Adrenal gland (tissue), 12 donors: ENCODE results near the gene RMDN3. TPM values are rescaled to one million over a fixed set of nuclear protein-coding genes. Genes with fewer than 3 reads are reported as not detected.

ENCODE experiments used
- DNase-seq, 7 donors: peaks; one replicate each; pipeline ENCODE4 v3.0.0-alpha.2; 2019 to 2020
- H3K27ac ChIP-seq, 5 donors: fragments of 200-600 bp; sonication (generic) in 4 of 5; 1 replicate in 3 of 5; 2 replicates in 2 of 5; pipeline versions ENCODE4 v1.5.1 to v1.8.0; 2016 to 2020; ENCODE audit warnings: mild to moderate bottlenecking in 1 of 5
- H3K27me3 ChIP-seq: fragments of 200-600 bp; 2 replicates; pipeline ENCODE4 v1.8.0; 2021
- H3K36me3 ChIP-seq, 2 donors: fragments of 200-600 bp; replicated peaks in 1 of 2; 1 replicate in 1 of 2; 2 replicates in 1 of 2; pipeline versions ENCODE4 v1.5.1 to v1.8.0; 2018 to 2022
- H3K4me1 ChIP-seq, 2 donors: fragments of 200-600 bp; replicated peaks in 1 of 2; 1 replicate in 1 of 2; 2 replicates in 1 of 2; pipeline versions ENCODE4 v1.5.1 to v1.8.0; 2018 to 2021
- H3K4me3 ChIP-seq, 4 donors: fragments of 200-600 bp; sonication (generic) in 3 of 4; one replicate each; pipeline ENCODE4 v1.5.1; 2016 to 2018
- H3K9me3 ChIP-seq, 3 donors: fragments of 200-600 bp; sonication (generic) in 1 of 3; replicated peaks in 1 of 3; 1 replicate in 2 of 3; 2 replicates in 1 of 3; pipeline versions ENCODE4 v1.5.1 to v1.8.0; 2016 to 2021
- POLR2A ChIP-seq, 2 donors: fragments of 450-650 bp; IDR thresholded peaks; one replicate each; pipeline ENCODE4 v1.6.1; 2017; ENCODE audit warnings: antibody characterized with exemption in 2 of 2, mild to moderate bottlenecking in 2 of 2, moderate library complexity in 1 of 2
- WGBS, 4 donors: extraction: QIAGEN DNeasy Blood & Tissue Kit in 2 of 4; methylation state at CpG; one replicate each; pipeline versions ENCODE4 v1.1.5 to v1.1.7; 2013 to 2017; 5-methylcytosine and 5-hydroxymethylcytosine counted together
- intact Hi-C, 2 donors: fragments of 100-400 bp; cut with DNase I; formaldehyde crosslinking; loops; one replicate each; pipeline versions ENCODE4 v1.14.1 to v1.15.0; 2022 to 2023
- polyA plus RNA-seq, 3 donors: library from polyadenylated mRNA; stranded (reverse); fragments of 200-250 nt in 2 of 3; fragments of 350-450 nt in 1 of 3; fragmentation: Illumina TruSeq in 1 of 3; extraction: RNeasy Lipid Tissue Mini Kit (QIAGEN cat#74804) in 1 of 3; gene quantifications; one replicate each; pipeline ENCODE4 v1.2.3, GENCODE V29; 2013 to 2014
- total RNA-seq, 9 donors: library from RNA; depleted of rRNA in 4 of 9; stranded (reverse); fragments of >200 nt in 4 of 9; fragments of 120-200 nt in 1 of 9; fragmentation: NEBNext Ultra II Directional in 1 of 9; extraction: Animal tissue kit (Norgen Biotek cat#: 25700) in 1 of 9; gene quantifications; one replicate each; pipeline versions ENCODE4 v1.1.0 to v1.2.4, GENCODE V29; 2013 to 2023
- TF ChIP-seq, protein P1 (sequence below), 6 experiments: fragments of 450-650 bp in 4 of 6; fragments of 200-600 bp in 2 of 6; sonication (generic) in 1 of 6; IDR thresholded peaks; 1 replicate in 5 of 6; 2 replicates in 1 of 6; pipeline versions ENCODE4 v1.5.1 to v1.8.0; 2016 to 2021; ENCODE audit warnings: antibody characterized with exemption in 6 of 6, mild to moderate bottlenecking in 2 of 6, moderate library complexity in 1 of 6
- donor health status: healthy with polysubstance abuse.
- donor health status: Bipolar disorder and iron deficiency.
- donor health status: DM: yes; HTN: yes; CAD: no.
- donor health status: DM: no; HTN: no; CAD: no.
- donor health status: DM: no; HTN: no; CAD: no.
- donor health status: DM: yes; HTN: yes; CAD: no.

Gene RMDN3
- total and polyA plus RNA-seq, 12 donors: 19.2 to 50.1 (median 32.5) TPM

DNA sequence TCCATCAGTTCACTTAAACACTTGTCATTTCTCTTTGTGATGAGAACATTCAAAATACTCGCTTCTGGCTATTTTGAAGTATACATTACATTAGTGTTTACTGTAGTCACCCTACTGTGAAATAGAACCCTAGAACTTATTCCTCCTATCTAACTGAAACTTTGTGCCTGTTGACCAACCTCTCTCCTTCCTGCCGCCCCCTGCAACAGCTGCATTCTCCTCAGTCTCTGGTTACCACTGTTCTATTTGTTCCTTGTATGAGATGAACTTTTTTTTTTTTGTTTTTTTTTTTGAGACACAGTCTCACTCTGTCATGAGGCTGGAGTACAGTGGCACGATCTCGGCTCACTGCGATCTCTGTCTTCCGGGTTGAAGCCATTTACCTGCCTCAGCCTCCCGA is 57.1 kb downstream of the RMDN3 start:
- H3K9me3 ChIP-seq: no peaks in the 10 kb centered on the region
- WGBS, 4 donors: 94 to 98% (median 96%) methylated on average over 7 of the region's 7 CpGs
- TF ChIP-seq, protein P1, sequence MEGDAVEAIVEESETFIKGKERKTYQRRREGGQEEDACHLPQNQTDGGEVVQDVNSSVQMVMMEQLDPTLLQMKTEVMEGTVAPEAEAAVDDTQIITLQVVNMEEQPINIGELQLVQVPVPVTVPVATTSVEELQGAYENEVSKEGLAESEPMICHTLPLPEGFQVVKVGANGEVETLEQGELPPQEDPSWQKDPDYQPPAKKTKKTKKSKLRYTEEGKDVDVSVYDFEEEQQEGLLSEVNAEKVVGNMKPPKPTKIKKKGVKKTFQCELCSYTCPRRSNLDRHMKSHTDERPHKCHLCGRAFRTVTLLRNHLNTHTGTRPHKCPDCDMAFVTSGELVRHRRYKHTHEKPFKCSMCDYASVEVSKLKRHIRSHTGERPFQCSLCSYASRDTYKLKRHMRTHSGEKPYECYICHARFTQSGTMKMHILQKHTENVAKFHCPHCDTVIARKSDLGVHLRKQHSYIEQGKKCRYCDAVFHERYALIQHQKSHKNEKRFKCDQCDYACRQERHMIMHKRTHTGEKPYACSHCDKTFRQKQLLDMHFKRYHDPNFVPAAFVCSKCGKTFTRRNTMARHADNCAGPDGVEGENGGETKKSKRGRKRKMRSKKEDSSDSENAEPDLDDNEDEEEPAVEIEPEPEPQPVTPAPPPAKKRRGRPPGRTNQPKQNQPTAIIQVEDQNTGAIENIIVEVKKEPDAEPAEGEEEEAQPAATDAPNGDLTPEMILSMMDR (IDR thresholded peaks at IDR 0.05): no peak
- no peak for TF ChIP-seq POLR2A (IDR thresholded peaks at IDR 0.05)
- no peaks in the 10 kb centered on the region for H3K36me3 ChIP-seq
- H3K4me3 ChIP-seq: no peak overlapping the region
- no peak for DNase-seq
- H3K27me3 ChIP-seq: no peaks in the 10 kb centered on the region
- H3K27ac ChIP-seq: no peak overlapping the region
- H3K4me1 ChIP-seq: peaks cover 14 to 16% of the 10 kb centered on the region in 2 donors
- intact Hi-C loops: loop anchor here in 1 of 2 donors (10.0 kb wide), 1 partner anchor 197 kb away; the partner anchor contains the start of gene VPS18

DNA sequence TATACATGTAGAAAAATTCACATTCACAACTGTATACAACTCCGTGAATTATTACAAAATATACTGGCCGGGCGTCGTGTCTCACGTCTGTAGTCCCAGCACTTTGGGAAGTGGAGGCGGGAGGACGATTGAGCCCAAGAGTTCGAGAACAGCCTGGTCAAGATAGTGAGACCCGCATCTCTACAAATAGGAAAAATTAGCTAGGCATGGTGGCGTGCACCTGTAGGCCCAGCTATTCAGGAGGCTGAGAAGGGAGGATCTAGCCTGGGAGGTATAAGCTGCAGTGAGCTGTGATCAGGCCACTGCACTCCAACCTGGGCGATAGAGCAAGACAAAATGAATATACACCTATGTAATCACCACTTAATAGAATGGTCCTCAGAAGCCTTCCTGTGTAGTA is 58.8 kb downstream of the RMDN3 start:
- Histone ChIP-seq H3K27me3 (no peaks in the 10 kb centered on the region), H3K4me1 (peaks cover 14 to 16% of the 10 kb centered on the region in 2 donors), H3K4me3 (no peak overlapping the region), H3K9me3 (no peaks in the 10 kb centered on the region), H3K27ac (no peak overlapping the region), H3K36me3 (no peaks in the 10 kb centered on the region)
- no peak for DNase-seq
- WGBS, 4 donors: 85 to 90% (median 88%) methylated on average over 11 of the region's 11 CpGs
- TF ChIP-seq POLR2A (IDR thresholded peaks at IDR 0.05): no peak
- TF ChIP-seq, protein P1 (IDR thresholded peaks at IDR 0.05): no peak
- intact Hi-C loops: loop anchor here in 1 of 2 donors (10.0 kb wide), 1 partner anchor 199 kb away; the partner anchor contains the start of gene VPS18

DNA sequence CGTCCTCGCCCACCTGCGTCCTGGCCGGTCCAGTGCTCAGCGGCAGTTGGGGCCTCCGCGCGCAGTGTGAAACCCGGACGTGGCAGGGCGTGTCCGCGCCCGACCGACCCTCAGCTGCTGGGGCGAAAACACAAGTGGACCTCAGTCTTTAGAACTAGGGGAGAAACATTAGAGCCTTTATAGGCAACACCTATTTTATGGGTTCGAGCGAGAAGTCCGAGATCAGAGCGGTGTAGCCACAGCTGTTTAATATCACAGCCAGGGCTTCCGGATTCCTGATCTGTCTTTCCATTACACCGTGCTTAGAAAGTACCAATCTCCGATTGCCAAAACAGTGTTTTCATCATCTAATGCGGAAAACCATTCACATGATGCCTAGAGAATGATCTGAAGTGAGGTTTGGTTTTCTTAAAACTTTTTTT is 59.6 kb downstream of the RMDN3 start:
- WGBS, 4 donors: 0 to 1% (median 0%) methylated on average over 14 to 24 of the region's 24 CpGs
- Histone ChIP-seq H3K36me3 (no peaks in the 10 kb centered on the region), H3K4me3 (peak overlapping the region in 3 of 4 donors; percentile 28 to 73 (median 41)), H3K27me3 (no peaks in the 10 kb centered on the region), H3K27ac (peak overlapping the region in 1 of 5 donors; percentile 98), H3K9me3 (no peaks in the 10 kb centered on the region), H3K4me1 (peaks cover 14 to 16% of the 10 kb centered on the region in 2 donors)
- DNase-seq: no peak
- intact Hi-C loops: loop anchor here in 1 of 2 donors (10.0 kb wide), 1 partner anchor 199 kb away; the partner anchor contains the start of gene VPS18
- no peak for TF ChIP-seq POLR2A (IDR thresholded peaks at IDR 0.05)
- TF ChIP-seq, protein P1 (IDR thresholded peaks at IDR 0.05): no peak

DNA sequence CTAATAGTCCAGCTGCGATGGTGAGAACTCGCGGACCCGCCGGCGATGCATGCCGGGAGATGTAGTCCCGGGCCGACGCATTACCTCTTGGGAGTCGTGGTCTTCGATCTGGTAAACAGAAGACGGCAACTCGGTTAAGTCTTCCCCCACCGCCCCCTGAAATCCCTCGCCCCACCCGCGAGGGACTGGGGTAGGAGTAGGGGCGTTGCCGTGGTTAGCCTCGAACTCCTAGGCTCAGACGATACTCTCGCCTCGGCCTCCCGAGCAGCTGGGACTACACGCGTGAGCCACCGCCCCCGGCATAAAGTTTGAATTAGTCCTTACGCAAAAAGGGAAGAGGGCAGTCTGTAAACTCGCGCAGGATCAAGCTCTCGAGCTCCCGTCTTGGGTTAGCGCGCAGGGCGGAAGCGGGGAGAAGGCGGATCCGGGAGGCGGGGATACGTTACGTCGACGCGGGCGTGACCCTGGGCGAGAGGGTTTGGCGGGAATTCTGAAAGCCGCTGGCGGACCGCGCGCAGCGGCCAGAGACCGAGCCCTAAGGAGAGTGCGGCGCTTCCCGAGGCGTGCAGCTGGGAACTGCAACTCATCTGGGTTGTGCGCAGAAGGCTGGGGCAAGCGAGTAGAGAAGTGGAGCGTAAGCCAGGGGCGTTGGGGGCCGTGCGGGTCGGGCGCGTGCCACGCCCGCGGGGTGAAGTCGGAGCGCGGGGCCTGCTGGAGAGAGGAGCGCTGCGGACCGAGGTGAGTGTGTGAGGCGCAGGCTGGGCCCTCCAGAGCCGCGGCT is 60.2 kb downstream of the RMDN3 start, which contains the start of gene RAD51:
Gene RAD51, plus strand, starts transcription at position 487 of the 781 bp plus-strand sequence. CDS start 3,585 bp downstream, outside the sequence.
- peak within 1 kb of the TSS; percentile 93 to 98 (median 98) for H3K27ac ChIP-seq
- peak; percentile 92 to 95 (median 94) for DNase-seq
- peak within 1 kb of the TSS in 3 of 4 donors; percentile 41 to 83 (median 73) for H3K4me3 ChIP-seq
- no peaks in the 10 kb centered on the region for H3K9me3 ChIP-seq
- TF ChIP-seq, protein P1 (IDR thresholded peaks at IDR 0.05): no peak
- TF ChIP-seq POLR2A (IDR thresholded peaks at IDR 0.05): peak; percentile 16 to 62
- no peaks in the 10 kb centered on the region for H3K36me3 ChIP-seq
- H3K27me3 ChIP-seq: no peaks in the 10 kb centered on the region
- peaks cover 14 to 16% of the 10 kb centered on the region in 2 donors for H3K4me1 ChIP-seq
- WGBS, 4 donors: 0 to 1% (median 0%) methylated on average over 33 to 81 of the region's 81 CpGs
- intact Hi-C loops: loop anchor here in 1 of 2 donors (10.0 kb wide), 1 partner anchor 200 kb away; the partner anchor contains the start of gene VPS18
